GM10248 (cell line): ENCODE results near the gene GRPEL2.

Experiments used
- CTCF ChIA-PET: fragments of 300-600 bp; sonication (Branson Sonifier 250); formaldehyde crosslinking; extraction: SDS; loops from one replicate; lab custom pipeline; 2021; ENCODE audit warnings: antibody characterized with exemption; lab: Yijun Ruan, JAX
- POLR2A ChIA-PET: fragments of 350-650 bp; sonication (Branson Sonifier 250); formaldehyde crosslinking; extraction: SDS; loops from one replicate; lab custom pipeline; 2020; ENCODE audit warnings: antibody characterized with exemption; lab: Yijun Ruan, JAX
- DNase-seq: peaks from one replicate; pipeline ENCODE4 v3.0.0; 2012; ENCODE audit errors: extremely low spot score
- TF ChIP-seq, protein P1 (sequence below): IDR thresholded peaks from 2 replicates; pipeline ENCODE4 v1.5.1; 2012; ENCODE audit warnings: mild to moderate bottlenecking, low read depth; ENCODE audit errors: extremely low read depth, missing control alignments, control extremely low read depth

GRPEL2 gene

DNA sequence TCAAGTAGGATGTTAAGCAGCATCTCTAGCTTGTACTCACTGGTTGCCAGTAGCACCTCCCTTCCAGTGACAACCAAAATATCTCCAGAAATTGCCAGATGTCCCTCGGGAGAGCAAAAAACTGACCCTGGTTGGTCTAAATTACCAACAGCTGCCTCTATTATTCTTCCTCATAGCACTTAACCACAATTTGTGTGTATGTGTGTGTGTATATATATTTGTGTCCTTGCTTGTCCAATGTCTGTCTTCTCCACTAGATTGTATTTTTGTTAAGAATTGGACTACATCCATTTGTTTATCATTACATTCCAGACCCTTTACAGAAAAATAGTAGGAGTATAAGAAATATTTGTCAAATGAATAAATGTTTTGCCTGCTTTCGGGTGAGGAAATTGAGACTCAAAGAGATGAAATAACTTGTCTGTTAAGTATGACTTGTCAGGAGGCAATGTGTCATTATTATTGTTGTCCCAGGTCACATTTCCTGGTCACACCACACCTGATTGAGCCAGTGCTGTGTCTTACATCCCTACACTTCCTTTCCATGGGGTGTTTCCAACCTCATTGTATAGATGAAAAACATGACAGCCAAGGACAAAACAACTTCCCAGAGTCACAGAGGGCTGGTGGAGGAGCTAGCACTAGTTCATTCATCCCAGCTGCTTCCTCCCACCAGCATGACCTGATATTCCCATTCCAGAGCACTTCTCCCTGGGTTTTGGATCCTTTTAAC, 11.4 kb upstream of the GRPEL2 start:
- ChIA-PET CTCF (interaction anchor here (0.8 to 1.9 kb wide), 8 partner anchors 10 to 101 kb away, joined by 3 to 11 read pairs (median 4); partner anchors contain the start of gene GRPEL2), POLR2A (no interaction called here)
- TF ChIP-seq, protein P1, sequence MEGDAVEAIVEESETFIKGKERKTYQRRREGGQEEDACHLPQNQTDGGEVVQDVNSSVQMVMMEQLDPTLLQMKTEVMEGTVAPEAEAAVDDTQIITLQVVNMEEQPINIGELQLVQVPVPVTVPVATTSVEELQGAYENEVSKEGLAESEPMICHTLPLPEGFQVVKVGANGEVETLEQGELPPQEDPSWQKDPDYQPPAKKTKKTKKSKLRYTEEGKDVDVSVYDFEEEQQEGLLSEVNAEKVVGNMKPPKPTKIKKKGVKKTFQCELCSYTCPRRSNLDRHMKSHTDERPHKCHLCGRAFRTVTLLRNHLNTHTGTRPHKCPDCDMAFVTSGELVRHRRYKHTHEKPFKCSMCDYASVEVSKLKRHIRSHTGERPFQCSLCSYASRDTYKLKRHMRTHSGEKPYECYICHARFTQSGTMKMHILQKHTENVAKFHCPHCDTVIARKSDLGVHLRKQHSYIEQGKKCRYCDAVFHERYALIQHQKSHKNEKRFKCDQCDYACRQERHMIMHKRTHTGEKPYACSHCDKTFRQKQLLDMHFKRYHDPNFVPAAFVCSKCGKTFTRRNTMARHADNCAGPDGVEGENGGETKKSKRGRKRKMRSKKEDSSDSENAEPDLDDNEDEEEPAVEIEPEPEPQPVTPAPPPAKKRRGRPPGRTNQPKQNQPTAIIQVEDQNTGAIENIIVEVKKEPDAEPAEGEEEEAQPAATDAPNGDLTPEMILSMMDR, result no peak
- no peak for DNase-seq

DNA sequence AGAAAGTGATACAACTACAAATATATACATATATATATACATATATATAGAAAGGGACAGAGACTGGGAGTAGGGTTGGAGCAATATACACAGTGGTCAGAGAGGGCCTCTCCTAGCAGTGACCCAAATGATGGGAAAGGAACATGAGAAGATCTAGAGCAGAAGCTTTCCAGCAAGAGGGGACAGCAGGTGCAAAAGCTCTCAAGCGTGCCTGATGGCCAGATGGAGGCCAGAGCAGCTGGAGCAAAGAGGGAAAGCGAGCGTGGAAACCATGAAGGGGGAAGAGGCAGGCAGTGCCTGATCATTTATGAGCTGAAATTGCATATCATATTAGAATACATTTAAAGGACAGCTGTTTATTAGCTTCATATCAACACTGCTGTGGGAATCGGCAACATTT, 7.6 kb upstream of the GRPEL2 start:
- TF ChIP-seq, protein P1, result no peak
- ChIA-PET POLR2A (no interaction called here), CTCF (interaction anchor here (0.8 to 3.6 kb wide), 6 partner anchors 10 to 34 kb away, joined by 3 to 11 read pairs (median 3); no protein-coding TSS in a partner anchor)
- no peak for DNase-seq

DNA sequence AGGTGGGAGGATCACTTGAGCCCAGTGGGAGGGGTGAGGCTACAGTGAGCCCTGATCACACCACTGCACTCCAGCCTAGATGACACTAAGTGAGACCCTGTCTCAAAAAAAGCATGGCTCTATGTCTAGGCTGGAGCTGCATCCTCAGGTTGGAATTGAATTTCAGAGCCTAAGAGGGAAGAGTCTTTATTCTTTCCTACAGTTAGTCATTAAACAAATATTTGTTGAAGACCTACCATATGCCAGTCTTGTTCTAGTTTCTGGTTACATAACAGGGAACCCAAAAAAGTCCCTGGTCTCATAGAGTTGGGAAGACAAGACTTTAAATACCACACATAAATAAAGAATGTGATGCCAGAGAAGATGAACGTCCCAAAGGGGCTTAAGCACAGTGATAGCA, 6.9 kb upstream of the GRPEL2 start:
- TF ChIP-seq, protein P1, result no peak
- ChIA-PET POLR2A (no interaction called here), CTCF (interaction anchor here (0.8 to 3.6 kb wide), 6 partner anchors 10 to 33 kb away, joined by 3 to 11 read pairs (median 3); no protein-coding TSS in a partner anchor)
- no peak for DNase-seq

- TF ChIP-seq, protein P1, result no peak
- POLR2A ChIA-PET, result no interaction called here
- CTCF ChIA-PET, result interaction anchor here (0.8 to 3.6 kb wide), 7 partner anchors 13 to 224 kb away, joined by 3 to 19 read pairs (median 4); no protein-coding TSS in a partner anchor
- no peak for DNase-seq
Measured at GRCh38 chr5:149340920-149341319, 4.4 kb upstream of the GRPEL2 start.

DNA sequence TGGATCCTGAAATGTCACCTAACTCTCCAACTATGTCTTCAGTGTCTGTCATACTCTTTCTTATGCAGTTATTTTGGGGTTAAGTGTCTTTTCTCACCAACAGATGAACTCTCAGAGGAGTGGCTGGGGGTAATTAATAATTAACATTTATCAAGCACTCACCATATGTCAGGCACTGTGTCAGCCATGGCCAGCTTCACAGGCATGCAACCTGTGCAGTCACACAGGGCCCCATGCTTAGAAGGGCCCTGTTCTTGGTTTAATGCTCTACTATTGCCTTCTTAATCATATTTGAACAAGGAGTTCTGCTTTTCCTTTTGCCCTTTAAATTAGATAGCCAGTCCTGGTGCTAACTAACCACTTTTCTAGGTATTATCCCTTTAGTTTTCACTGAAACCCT, 3.4 kb upstream of the GRPEL2 start:
- TF ChIP-seq, protein P1, result no peak
- POLR2A ChIA-PET, result interaction anchor here (0.5 kb wide), 1 partner anchor 612 kb away, joined by 3 read pairs; no protein-coding TSS in a partner anchor
- CTCF ChIA-PET, result interaction anchor here (1.8 to 3.6 kb wide), 2 partner anchors 16 to 26 kb away, joined by 6 to 19 read pairs; partner anchors contain the start of gene PCYOX1L
- no peak for DNase-seq

GRCh38 chr5:149344151-149344550, 1.1 kb upstream of the GRPEL2 start:
- no peak for DNase-seq
- TF ChIP-seq, protein P1, result no peak
- CTCF ChIA-PET, result interaction anchor here (1.6 to 6.2 kb wide), 8 partner anchors 11 to 207 kb away, joined by 3 to 50 read pairs (median 8); partner anchors contain the start of genes CSNK1A1 and PCYOX1L
- POLR2A ChIA-PET, result interaction anchor here (1.2 kb wide), 1 partner anchor 14 kb away, joined by 5 read pairs; the partner anchor contains the start of gene PCYOX1L
